Aorta (tissue), 4 donors: ENCODE data around the gene MYRFL. TPM values are rescaled to one million over a fixed set of nuclear protein-coding genes. Genes with fewer than 3 reads are reported as not detected.

Source experiments
- polyA plus RNA-seq, 2 donors: library from polyadenylated mRNA; stranded (reverse); fragments of 200-250 nt; gene quantifications; one replicate each; pipeline ENCODE4 v1.2.3, GENCODE V29; 2013
- total RNA-seq, 2 donors: library from RNA; stranded (reverse); fragmentation: NEBNext Ultra II Directional; extraction: Animal tissue kit (Norgen Biotek cat#: 25700); gene quantifications; one replicate each; pipeline ENCODE4 v1.2.1, GENCODE V29; 2021
- donor health status: healthy with polysubstance abuse.
- donor health status: Bipolar disorder and iron deficiency.
- donor health status: DM: no; HTN: no; CAD: no.
- donor health status: DM: yes; HTN: yes; CAD: no.

Gene MYRFL
- total and polyA plus RNA-seq, 4 donors: 0.36 to 3.1 (median 0.58) TPM

Other genes starting within 250 kb of the MYRFL start
- 100 to 1,000 TPM in 1 of 2 donors, 10 to 100 TPM in 1; 84.3 to 130 TPM for gene CCT2, start 239.8 kb upstream of the MYRFL start, total RNA-seq
- 10 to 100 TPM; 59.0 to 80.8 TPM for gene CCT2, start 239.8 kb upstream of the MYRFL start, polyA plus RNA-seq
- not detected for gene LRRC10, start 214.3 kb upstream of the MYRFL start, total RNA-seq
- under 1 TPM in 1 of 2 donors, not detected in 1; 0.25 TPM for gene LRRC10, start 214.3 kb upstream of the MYRFL start, polyA plus RNA-seq
- gene BEST3, start 125.9 kb upstream of the MYRFL start, total RNA-seq: not detected
- not detected for gene BEST3, start 125.9 kb upstream of the MYRFL start, polyA plus RNA-seq
- 10 to 100 TPM; 11.1 to 18.4 TPM for gene RAB3IP, start 86.4 kb upstream of the MYRFL start, total RNA-seq
- 10 to 100 TPM in 1 of 2 donors, 1 to 10 TPM in 1; 5.9 to 17.7 TPM for gene RAB3IP, start 86.4 kb upstream of the MYRFL start, polyA plus RNA-seq